B cell (primary cell): Measurements from ENCODE around the gene UQCC3. TPM values are rescaled to one million over a fixed set of nuclear protein-coding genes. Genes with fewer than 3 reads are reported as not detected.

Source experiments
- ATAC-seq: fragments of 200-7000 bp; cut with Tn5 transposase; one replicate; pipeline ENCODE4 v1.10.0; 2021; ENCODE audit warnings: low read depth, mild to moderate bottlenecking, moderate number of reproducible peaks, moderate library complexity
- CTCF ChIA-PET: fragments of 350-600 bp; sonication (Branson Sonifier 250); formaldehyde crosslinking; loops from one replicate; lab custom pipeline; 2021; ENCODE audit warnings: antibody characterized with exemption, inconsistent platforms; lab: Charles Lee
- POLR2A ChIA-PET: fragments of 350-600 bp; sonication (Branson Sonifier 250); formaldehyde crosslinking; loops from one replicate; lab custom pipeline; 2021; ENCODE audit warnings: antibody characterized with exemption; lab: Charles Lee
- DNase-seq: peaks from one replicate; pipeline ENCODE4 v3.0.0; 2013
- H2AFZ ChIP-seq: 2 replicates; pipeline ENCODE4 v1.6.1; 2012; ENCODE audit warnings: mild to moderate bottlenecking, low read depth, low read length; ENCODE audit not compliant: insufficient read depth, poor library complexity, severe bottlenecking
- H3K27ac ChIP-seq, 2 donors: 1 replicate in 1 of 2; 2 replicates in 1 of 2; pipeline ENCODE4 v1.5.1; 2012 to 2013; ENCODE audit warnings: low read length in 2 of 2, mild to moderate bottlenecking in 2 of 2, moderate library complexity in 1 of 2
- H3K27me3 ChIP-seq, 4 experiments: fragments of 200-600 bp in 1 of 4; sonication (generic) in 1 of 4; replicated peaks in 1 of 4; 1 replicate in 2 of 4; 2 replicates in 2 of 4; pipeline versions ENCODE4 v1.6.1 to v1.7.0; 2013 to 2016; ENCODE audit warnings: low read length in 3 of 4, mild to moderate bottlenecking in 2 of 4, mixed read lengths in 1 of 4, moderate library complexity in 1 of 4; ENCODE audit not compliant: insufficient read depth in 4 of 4, control insufficient read depth in 3 of 4; ENCODE audit errors: control extremely low read depth in 1 of 4
- H3K36me3 ChIP-seq, 2 experiments: replicated peaks in 1 of 2; 1 replicate in 1 of 2; 2 replicates in 1 of 2; pipeline versions ENCODE4 v1.6.1 to v1.7.1; 2013; ENCODE audit warnings: low read length in 1 of 2; ENCODE audit not compliant: insufficient read depth in 2 of 2, control insufficient read depth in 1 of 2; ENCODE audit errors: control extremely low read depth in 1 of 2, extremely low read depth in 1 of 2
- H3K4me1 ChIP-seq, 2 donors: fragments of 200-600 bp in 1 of 2; sonication (generic) in 1 of 2; 1 replicate in 1 of 2; 2 replicates in 1 of 2; pipeline versions ENCODE4 v1.5.1 to v1.6.1; 2013 to 2017; ENCODE audit warnings: low read length in 2 of 2; ENCODE audit not compliant: control insufficient read depth in 2 of 2, insufficient read depth in 2 of 2
- H3K4me2 ChIP-seq: replicated peaks from 2 replicates; pipeline ENCODE3; 2012; ENCODE audit warnings: mild to moderate bottlenecking, low read depth, low read length; ENCODE audit not compliant: poor library complexity, severe bottlenecking
- H3K4me3 ChIP-seq, 5 experiments: fragments of 200-600 bp in 1 of 5; sonication (generic) in 1 of 5; 1 replicate in 3 of 5; 2 replicates in 2 of 5; pipeline versions ENCODE4 v1.5.1 to v1.7.0; 2011 to 2016; ENCODE audit warnings: low read length in 4 of 5, mild to moderate bottlenecking in 4 of 5, low read depth in 2 of 5, control low read depth in 1 of 5, moderate library complexity in 1 of 5; ENCODE audit not compliant: insufficient read depth in 1 of 5; ENCODE audit errors: control extremely low read depth in 1 of 5, extremely low read depth in 1 of 5
- H3K79me2 ChIP-seq: fragments of 200-600 bp; sonication (generic); one replicate; pipeline ENCODE4 v1.6.0; 2016; ENCODE audit warnings: low read length; ENCODE audit not compliant: control insufficient read depth, insufficient read depth
- H3K9ac ChIP-seq: fragments of 200-600 bp; sonication (generic); 2 replicates; pipeline ENCODE4 v1.6.1; 2017; ENCODE audit warnings: mild to moderate bottlenecking, low read length, moderate library complexity
- H3K9me3 ChIP-seq, 3 donors: one replicate each; pipeline versions ENCODE4 v1.6.1 to v1.7.1; 2013; ENCODE audit warnings: low read length in 2 of 3; ENCODE audit not compliant: control insufficient read depth in 2 of 3, insufficient read depth in 1 of 3; ENCODE audit errors: control extremely low read depth in 1 of 3
- H4K20me1 ChIP-seq: 2 replicates; pipeline ENCODE4 v1.6.0; 2012; ENCODE audit warnings: mild to moderate bottlenecking, low read length; ENCODE audit not compliant: insufficient read depth, control insufficient read depth, poor library complexity, severe bottlenecking
- H3K27ac Mint-ChIP-seq: one replicate; pipeline ENCODE4 v1.8.0; 2021; ENCODE audit warnings: mixed read lengths
- H3K27me3 Mint-ChIP-seq: one replicate; pipeline ENCODE4 v1.8.0; 2021; ENCODE audit warnings: mixed read lengths
- H3K4me1 Mint-ChIP-seq: one replicate; pipeline ENCODE4 v1.8.0; 2021; ENCODE audit warnings: mixed read lengths
- H3K4me3 Mint-ChIP-seq: one replicate; pipeline ENCODE4 v1.8.0; 2021; ENCODE audit warnings: mixed read lengths
- H3K9me3 Mint-ChIP-seq: one replicate; pipeline ENCODE4 v1.8.0; 2022; ENCODE audit warnings: mixed read lengths; ENCODE audit not compliant: insufficient read depth
- CTCF ChIP-seq: fragments of 200-600 bp; IDR thresholded peaks from one replicate; pipeline ENCODE4 v1.8.0; 2022; ENCODE audit warnings: antibody characterized with exemption, mild to moderate bottlenecking
- EZH2 ChIP-seq: IDR thresholded peaks from 2 replicates; pipeline ENCODE4 v1.6.1; 2012; ENCODE audit warnings: borderline replicate concordance, low read depth, mild to moderate bottlenecking, moderate library complexity, low read length; ENCODE audit not compliant: insufficient read depth, poor library complexity, severe bottlenecking
- WGBS: methylation state at CpG from one replicate; pipeline ENCODE4 v1.1.5; 2013; ENCODE audit warnings: missing lambda C conversion rate; ENCODE audit not compliant: insufficient coverage; 5-methylcytosine and 5-hydroxymethylcytosine counted together
- intact Hi-C: fragments of 100-400 bp; cut with micrococcal nuclease; formaldehyde crosslinking; loops from one replicate; pipeline ENCODE4 v1.10.0; 2022
- polyA plus RNA-seq: library from polyadenylated mRNA; depleted of rRNA; stranded (reverse); fragments of >200 nt; gene quantifications from 2 replicates; pipeline ENCODE4 v1.2.3, GENCODE V29; 2012
- total RNA-seq, 2 donors: library from RNA; stranded (reverse); fragments of 120-200 nt in 1 of 2; gene quantifications; 1 replicate in 1 of 2; 2 replicates in 1 of 2; pipeline versions ENCODE4 v1.2.3 to v1.2.4, GENCODE V29; 2013 to 2022

The UQCC3 gene
- total and polyA plus RNA-seq, 2 donors (not counting 1 experiment from before 2014, with no cell fraction given): 5.6 to 6.5 TPM

DNA sequence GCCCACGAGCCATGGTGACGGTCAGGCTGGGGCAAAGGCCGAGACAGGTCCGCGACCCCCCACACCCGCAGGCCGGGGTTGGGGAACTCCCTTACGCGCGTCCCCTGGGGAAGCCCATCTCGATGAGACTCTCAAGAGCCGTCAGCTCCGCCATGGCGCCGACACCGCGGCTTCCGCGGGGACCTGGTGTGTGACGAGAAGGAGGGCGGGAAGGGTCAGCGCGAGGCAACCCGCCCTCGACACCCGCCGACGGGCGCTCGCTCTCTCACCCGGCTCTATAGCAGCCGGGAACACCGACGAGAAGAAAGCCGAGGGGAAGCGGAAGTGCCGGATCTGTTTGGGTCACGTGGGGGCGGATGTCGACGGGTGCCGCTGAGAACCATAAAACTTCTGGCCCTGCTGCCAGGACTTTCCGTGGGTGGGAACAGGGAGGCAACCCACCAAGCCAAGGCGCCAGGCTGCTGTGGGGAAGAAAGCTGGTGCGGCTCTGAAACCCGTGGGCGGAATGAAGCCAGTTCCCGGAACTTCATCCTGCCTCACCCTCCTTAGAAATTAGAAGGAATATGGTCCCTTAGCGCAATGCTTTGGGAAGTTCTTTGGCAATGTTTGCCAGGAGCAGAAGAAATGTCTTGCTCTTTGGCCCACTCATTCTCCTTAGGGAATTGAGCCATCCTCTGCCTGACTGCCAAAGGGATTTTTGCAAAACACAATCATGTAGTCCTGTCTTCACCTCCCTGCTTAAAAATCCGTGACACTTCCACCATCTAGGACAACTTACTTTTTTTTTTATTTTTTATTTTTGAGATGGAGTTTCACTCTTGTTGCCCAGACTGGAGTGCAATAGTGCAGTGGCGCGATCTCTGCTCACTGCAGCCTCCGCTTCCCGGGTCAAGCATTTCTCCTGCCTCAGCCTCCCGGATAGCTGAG lies 7.6 kb downstream of the UQCC3 start, which contains the start of gene UBXN1:
TSS of gene UBXN1 (minus strand) at position 304 of the 927 bp plus-strand sequence. CDS start at position 154, 150 bp downstream.
- POLR2A ChIA-PET: interaction anchor here (0.6 to 3.2 kb wide), 11 partner anchors 8 to 1354 kb away, joined by 3 to 16 read pairs (median 5); partner anchors contain the start of genes C11orf98, CSKMT, EML3 and HNRNPUL2
- no peaks in the 10 kb centered on the region for H3K27me3 Mint-ChIP-seq
- peak within 1 kb of the TSS; percentile 93 for H3K27ac Mint-ChIP-seq
- DNase-seq: peak; percentile 92
- intact Hi-C loops: loop anchor here (1.0 to 2.0 kb wide), 6 partner anchors 8 to 48 kb away; partner anchors contain the start of genes C11orf98, CSKMT, HNRNPUL2 and INTS5
- Histone ChIP-seq H3K36me3 (peaks cover 1 to 20% of the 10 kb centered on the region in 2 experiments), H3K4me2 (peak within 1 kb of the TSS; percentile 90), H3K9me3 (no peaks in the 10 kb centered on the region), H3K4me3 (peak within 1 kb of the TSS; percentile 71 to 99 (median 98)), H3K4me1 (peaks cover 9 to 20% of the 10 kb centered on the region in 2 donors), H4K20me1 (no peaks in the 10 kb centered on the region), H3K27ac (peak within 1 kb of the TSS; percentile 83 to 99), H2AFZ (peak within 1 kb of the TSS; percentile 96), H3K79me2 (peaks cover 35% of the 10 kb centered on the region), H3K9ac (peak within 1 kb of the TSS; percentile 99), H3K27me3 (no peaks in the 10 kb centered on the region)
- peak within 1 kb of the TSS; percentile 88 for H3K4me3 Mint-ChIP-seq
- no peak for TF ChIP-seq EZH2
- peak; percentile 77 for ATAC-seq
- CTCF ChIA-PET: interaction anchor here (0.6 to 3.0 kb wide), 7 partner anchors 11 to 778 kb away, joined by 3 to 32 read pairs (median 3); partner anchors contain the start of genes C11orf98, CSKMT and POLR2G
- peaks cover 34% of the 10 kb centered on the region for H3K4me1 Mint-ChIP-seq
- WGBS: 8% methylated on average over 48 of the region's 55 CpGs
- no peaks in the 10 kb centered on the region for H3K9me3 Mint-ChIP-seq

- Histone ChIP-seq H3K27me3 (no peaks in the 10 kb centered on the region), H2AFZ (peak overlapping the region; percentile 67), H4K20me1 (no peaks in the 10 kb centered on the region), H3K36me3 (peaks cover 1 to 14% of the 10 kb centered on the region in 2 experiments), H3K27ac (no peak overlapping the region), H3K4me2 (no peak overlapping the region), H3K4me3 (no peak overlapping the region), H3K4me1 (peaks cover 9 to 20% of the 10 kb centered on the region in 2 donors), H3K79me2 (peaks cover 27% of the 10 kb centered on the region), H3K9me3 (no peaks in the 10 kb centered on the region), H3K9ac (no peak overlapping the region)
- DNase-seq: peak; percentile 69
- peak overlapping the region; percentile 62 for H3K4me3 Mint-ChIP-seq
- WGBS: 33% methylated on average over 1 of the region's 4 CpGs
- no peaks in the 10 kb centered on the region for H3K27me3 Mint-ChIP-seq
- POLR2A ChIA-PET: interaction anchor here (0.5 to 3.2 kb wide), 13 partner anchors 9 to 1533 kb away, joined by 3 to 16 read pairs (median 3); partner anchors contain the start of genes C11orf98, CSKMT, UQCC3 and ZBTB3
- H3K27ac Mint-ChIP-seq: peak overlapping the region; percentile 69
- H3K4me1 Mint-ChIP-seq: peaks cover 30% of the 10 kb centered on the region
- CTCF ChIA-PET: interaction anchor here (0.6 to 3.0 kb wide), 25 partner anchors 9 to 243 kb away, joined by 3 to 32 read pairs (median 5); partner anchors contain the start of genes C11orf98, CSKMT, INTS5 and LBHD1
- H3K9me3 Mint-ChIP-seq: no peaks in the 10 kb centered on the region
- TF ChIP-seq CTCF: peak; percentile 37
- TF ChIP-seq EZH2: no peak
- peak; percentile 71 for ATAC-seq
- intact Hi-C loops: no loop called here
Observed at GRCh38 chr11:62680825-62681240, 9.4 kb downstream of the UQCC3 start.
